GM19025 (cell line): ENCODE data around the gene ATP9A.
"Not testable (repeated sequence)": the region's sequence is repeated elsewhere in the genome, so short reads cannot be mapped to it uniquely, and the experiment has no call there.

Experiments used
- ATAC-seq: cut with Tn5 transposase; IDR thresholded peaks from one replicate; pipeline ENCODE4 v1.9.1; 2021; ENCODE audit warnings: mild to moderate bottlenecking, low read depth, moderate library complexity; ENCODE audit not compliant: unreplicated experiment

ATP9A gene

DNA sequence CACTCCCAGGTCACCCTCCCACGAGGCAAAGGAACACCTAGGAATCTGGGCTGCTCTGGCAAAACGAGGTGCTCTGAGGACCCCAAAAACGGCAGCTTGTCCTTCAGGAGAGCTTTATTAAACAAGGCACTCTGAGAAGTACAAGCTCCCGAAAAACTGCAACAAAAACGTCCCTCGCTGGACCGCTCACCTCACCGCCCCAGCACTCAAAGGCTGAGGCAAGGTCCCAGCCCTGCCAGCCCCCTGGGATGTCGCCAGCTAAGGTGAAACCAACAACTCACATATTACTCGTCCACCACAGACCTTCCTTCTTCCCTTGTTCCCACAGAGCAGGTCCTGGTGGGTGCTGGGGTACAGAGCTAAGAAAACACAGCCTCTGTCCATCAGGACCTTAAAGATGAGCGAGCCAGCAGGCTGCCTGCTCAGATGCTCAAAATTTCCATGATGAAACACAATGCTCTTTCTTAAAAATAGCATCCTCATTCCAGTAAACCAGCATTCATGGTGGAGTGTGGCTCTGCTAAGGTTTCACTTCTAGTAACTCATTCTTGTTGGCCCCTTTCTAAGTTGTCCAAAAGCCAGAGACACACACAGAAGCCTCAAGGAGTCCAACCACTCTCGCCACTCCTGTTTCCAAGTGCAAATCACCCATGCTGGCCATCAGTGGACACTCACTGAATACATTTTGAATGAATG is 35.9 kb downstream of the ATP9A start:
- ATAC-seq, result no peak

DNA sequence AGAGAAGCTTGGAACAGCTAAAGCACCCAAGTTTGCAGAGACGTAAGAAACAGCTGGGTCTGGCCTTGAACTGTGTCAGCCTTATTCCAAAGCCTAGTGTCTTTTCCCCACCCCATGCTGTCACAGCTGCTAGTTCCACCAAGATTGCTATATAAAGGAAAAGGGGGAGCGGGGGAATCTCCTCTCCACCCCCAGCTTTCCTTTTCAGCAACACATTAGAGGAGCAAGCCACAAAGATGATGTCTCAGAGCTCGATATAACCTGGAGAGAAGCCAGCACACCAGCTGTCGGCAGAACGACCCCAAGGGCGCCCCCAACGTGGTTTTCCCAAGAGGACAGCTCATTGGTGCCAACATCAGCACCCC is 36.5 kb downstream of the ATP9A start:
- ATAC-seq, result no peak

DNA sequence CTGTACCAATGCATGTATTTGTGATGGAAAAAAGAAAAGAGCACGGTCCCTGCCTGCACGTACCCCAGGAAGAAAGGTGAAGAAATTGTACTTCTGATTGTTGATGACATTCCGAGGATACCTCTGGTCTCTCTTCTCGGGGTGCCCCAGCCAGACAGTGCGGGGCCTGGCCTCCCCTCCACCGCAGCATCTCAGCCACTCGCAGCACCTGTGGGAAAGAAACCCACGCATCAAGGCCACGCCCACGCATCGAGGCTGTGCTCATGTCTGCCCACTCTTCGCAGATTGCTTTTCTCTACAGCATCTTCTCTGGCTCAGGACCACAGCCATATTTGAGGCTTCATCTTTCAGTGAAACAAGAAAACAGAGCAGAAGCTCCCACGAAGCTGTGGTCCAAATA is 38.4 kb downstream of the ATP9A start:
- ATAC-seq, result no peak

DNA sequence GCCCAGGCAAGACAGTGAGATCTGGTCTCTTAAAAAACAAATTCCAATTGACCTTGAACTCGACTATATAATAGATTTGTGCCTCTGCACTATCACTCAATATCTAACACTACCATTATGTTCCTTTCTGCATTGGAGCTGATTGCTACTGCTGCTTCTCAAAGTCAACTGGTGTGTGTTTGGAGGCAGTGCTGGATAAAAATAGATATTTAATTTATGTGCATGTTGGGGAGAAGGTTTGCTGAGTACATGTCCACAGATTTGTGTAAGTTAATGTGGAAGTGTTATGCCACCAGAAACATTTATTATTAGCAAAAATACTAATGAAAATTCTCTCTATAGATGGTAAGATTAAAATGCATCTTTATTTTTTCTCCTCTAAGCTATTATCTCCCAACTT is 39.5 kb downstream of the ATP9A start:
- no peak for ATAC-seq

DNA sequence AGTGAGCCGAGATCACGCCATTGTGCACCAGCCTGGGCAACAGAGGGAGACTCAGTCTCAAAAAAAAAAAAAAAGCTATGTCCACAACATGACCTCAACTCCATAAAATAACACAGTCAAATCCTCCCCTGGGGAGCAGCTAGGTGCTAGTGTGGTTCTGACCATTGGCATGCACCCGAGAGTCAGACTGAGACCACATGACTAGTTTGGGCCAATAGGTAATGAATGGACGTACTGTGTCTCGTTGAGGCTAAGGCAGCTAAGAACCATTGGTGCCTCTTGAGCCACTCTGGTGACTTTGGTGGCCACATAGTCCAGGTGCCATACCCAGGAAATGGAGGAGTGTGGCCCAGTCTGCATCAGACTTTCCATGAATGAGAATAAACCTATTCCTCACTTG is 40.3 kb downstream of the ATP9A start:
- no peak for ATAC-seq

DNA sequence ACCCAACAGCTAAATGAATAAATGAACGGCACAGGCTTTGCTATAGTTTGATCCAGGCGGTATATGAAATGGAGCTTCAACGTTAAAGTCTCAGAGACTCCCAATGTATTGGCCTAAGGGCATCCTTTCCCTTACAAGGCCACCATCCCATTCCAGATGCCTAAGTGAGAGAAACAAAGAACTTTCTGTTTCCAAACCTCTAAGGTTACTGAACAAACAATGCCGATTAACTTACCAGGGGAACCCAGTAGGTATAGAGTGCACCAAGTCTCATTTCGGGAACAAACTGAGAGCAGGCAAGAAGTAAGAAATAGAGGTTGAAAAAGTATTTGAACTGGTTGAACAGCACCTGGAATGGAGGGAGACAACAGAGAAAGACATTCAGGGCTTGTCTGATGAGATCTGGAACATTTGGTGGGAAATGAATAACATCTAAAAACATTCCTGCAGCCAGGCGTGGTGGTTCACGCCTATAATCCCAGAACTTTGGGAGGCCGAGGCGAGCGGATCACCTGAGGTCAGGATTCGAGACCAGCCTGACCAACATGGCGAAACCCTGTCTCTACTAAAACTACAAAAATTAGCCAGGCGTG is 42.5 kb downstream of the ATP9A start:
- ATAC-seq, result no peak

DNA sequence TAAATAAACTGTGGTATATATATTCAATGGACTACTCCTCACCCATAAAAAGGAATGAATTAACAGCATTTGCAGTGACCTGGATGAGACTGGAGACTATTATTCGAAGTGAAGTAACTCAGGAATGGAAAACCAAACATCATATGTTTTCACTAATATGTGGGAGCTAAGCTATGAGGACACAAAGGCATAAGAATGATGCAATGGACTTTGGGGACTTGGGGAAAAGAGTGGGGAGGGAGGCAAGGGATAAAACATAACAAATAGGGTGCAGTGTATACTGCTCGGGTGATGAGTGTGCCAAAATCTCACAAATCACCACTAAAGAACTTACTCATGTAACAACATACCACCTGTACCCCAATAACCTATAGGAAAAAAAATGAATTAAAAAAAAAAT is 45.2 kb downstream of the ATP9A start:
- not testable (repeated sequence) for ATAC-seq

DNA sequence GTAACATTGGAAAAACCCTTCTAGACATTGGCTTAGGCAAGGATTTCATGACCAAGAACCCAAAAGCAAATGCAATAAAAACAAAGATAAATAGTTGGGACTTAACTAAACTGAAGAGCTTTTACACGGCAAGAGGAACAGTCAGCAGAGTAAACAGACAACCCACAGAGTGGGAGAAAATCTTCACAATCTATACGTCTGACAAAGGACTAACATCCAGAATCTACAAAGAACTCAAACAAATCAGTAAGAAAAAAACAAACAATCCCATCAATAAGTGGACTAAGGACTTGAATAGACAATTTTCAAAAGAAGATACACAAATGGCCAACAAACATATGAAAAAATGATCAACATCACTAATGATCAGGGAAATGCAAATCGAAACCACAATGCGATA is 45.9 kb downstream of the ATP9A start:
- not testable (repeated sequence) for ATAC-seq

DNA sequence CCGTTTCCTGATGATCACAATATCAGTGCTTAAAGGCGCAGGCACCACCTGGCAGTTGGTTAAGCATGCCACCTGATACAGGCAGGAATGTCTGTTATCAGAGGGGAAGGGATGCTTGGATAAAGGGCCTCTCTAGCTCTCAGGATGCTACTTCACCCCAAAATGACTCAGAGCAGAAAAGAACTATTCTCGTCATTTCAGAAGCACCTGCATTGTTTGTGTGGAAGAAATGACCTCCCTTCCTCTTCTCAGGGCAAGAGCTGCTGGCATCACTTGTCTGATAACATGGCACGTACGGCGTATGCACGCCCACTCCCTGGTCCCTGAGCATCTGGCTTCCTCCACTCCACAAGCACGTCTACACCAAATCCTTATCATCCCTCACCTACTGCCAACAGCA is 47.3 kb downstream of the ATP9A start:
- ATAC-seq, result no peak

DNA sequence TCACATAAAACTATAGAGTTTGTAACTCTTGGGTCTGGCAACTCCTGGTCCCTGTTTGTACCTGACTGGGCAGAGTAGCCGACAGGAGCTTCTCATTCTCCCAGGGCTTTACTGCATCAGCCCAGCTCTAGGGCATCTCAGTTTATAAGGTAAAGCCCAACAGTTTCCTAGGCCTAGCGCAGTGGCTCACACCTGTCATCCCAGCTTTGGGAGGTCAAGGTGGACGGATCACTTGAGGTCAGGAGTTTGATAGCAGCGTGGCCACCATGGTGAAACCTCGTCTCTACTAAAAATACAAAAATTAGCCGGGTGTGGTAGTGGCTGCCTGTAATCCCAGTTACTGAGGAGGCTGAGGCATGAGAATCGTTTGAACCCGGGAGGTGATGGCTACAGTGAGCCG is 47.8 kb downstream of the ATP9A start:
- ATAC-seq, result no peak

DNA sequence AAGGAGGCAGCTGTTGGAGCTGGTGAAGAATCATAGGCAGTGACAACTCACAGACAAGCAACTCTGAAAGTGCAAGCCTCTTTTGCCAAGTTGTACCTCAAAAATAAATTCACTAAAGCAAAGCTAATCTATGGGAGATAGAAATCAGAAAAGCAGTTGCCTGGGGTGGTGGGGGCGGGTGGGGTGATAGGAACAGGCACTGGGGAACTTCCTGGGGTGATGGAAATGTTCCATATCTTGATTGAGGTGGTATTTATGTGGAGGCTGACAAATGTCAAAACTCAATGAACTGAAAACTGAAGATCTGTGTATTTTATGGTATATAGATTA is 52.4 kb downstream of the ATP9A start:
- ATAC-seq, result no peak

DNA sequence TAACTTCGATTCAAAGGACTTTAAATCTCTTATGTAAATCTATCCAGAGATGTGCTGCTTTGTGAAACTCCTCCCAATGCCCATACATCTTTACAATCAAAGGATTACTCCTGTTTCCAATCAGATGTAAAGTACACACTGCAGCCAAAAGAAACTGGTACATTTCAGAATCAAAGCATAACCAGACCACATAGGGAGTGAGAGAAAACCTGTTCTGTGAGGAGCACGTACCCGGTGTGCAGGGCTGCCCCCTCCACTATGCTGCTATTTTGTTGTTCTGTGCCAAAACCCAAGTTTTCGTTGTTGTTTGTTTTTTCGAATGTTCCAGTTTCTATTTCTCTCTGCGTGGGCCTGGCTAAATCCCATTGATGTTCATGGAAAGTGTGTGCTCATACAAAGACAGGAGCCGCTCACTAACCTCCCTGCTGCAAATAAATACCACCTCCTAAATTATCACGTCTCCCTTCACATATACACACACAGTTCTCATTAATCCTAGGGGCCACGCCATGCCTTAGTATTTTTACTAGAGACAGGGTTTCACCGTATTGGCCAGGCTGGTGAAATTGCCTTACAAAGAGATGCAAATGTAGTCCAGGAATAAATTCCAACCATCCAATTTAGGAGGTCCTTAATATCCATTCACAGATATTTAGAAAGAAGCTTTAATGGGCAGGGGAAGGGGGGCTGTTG is 52.9 kb downstream of the ATP9A start:
- ATAC-seq, result no peak

DNA sequence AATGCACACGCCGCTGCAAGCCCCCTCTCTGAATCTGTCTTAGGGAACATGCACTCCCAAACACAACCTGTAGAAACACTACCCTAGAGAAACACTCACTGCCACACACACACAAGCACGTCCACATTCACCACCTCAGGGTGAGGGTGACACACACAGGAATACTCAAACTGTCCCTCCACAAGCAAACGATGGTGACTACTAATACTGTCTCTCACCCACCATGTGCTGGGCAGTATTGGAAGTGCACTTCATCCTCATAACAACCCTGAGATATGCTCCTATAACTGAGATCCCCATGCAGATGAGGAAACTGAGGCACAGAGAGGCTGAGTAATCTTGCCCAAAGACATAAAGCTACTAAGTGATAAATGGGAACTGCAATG is 55.0 kb downstream of the ATP9A start:
- ATAC-seq, result no peak

DNA sequence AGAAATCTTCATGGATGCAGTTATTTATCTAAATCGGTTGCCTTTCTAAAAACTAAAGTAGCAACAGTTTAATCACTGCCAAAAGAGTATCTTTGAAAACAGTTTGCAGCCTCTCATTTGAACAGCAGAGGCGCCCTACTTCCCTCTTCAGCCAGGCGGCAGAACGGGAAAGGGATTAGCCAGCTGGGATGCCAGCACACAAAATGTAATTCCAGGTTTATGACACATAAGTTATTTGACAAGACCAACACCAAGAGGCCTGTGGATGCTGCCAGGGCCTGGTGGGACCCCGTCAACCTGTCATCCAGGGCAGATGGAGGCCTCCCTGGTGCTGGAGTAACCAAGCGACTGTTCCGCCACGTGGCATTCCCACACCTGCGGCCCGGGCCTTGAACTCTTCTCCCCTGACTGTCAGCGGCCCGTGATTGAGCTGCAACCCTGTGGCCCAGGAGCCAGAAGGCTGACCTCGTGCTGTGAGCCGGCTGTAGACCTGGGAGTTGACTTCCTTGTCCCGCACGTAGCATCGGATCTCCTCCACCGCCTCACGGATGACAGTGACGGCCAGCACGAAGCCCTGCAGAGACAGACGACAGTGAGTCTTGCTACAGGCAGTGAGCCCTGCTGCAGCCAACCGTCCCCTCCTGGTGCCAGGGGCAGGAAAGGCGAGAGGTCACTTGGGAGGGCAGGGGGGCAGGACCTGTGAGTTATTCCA is 55.5 kb downstream of the ATP9A start:
- no peak for ATAC-seq

DNA sequence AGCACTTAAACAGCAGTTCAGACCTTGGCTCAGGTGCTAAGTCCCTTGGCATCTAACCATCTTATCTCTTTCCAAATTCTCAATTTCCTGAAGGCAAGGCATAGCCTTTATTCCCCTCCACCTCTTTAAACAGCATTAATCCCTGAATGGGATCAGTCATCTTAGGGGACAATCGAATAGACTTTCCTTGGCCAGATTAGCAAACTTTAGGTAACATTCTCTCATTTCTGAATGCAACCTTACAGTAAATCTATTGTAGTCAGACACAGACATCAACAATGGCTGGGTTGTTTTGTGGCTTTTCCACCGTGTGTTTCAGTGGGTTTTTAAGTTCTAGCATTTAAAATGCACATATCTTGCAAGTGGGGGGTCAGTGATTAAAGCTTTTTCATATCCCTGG is 56.8 kb downstream of the ATP9A start:
- no peak for ATAC-seq

DNA sequence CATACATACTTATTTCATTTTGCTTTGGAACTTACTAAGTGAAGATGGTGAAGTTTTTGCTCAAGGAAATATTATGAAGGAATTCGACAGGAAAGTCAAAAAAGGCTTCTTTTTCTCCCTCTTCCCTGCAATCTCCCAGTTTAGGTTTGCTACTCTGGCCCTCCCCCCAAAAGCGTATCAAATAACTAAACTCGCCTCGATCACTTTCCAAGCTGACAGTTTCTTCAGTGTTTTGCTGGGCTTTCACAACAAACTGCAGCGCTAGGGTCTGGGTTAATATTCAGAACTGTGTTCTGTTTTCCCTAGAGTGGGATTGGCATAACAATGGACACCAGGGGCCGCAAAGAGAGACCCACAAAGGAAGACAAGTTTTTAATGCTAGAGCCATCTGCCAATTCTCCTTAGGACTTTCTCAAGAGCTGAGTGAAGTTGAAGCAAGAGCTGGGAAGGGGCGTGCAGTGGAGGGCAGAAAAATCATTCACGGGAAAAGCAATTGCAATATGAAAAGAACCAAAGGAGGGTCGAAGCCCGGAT is 57.8 kb downstream of the ATP9A start:
- no peak for ATAC-seq

DNA sequence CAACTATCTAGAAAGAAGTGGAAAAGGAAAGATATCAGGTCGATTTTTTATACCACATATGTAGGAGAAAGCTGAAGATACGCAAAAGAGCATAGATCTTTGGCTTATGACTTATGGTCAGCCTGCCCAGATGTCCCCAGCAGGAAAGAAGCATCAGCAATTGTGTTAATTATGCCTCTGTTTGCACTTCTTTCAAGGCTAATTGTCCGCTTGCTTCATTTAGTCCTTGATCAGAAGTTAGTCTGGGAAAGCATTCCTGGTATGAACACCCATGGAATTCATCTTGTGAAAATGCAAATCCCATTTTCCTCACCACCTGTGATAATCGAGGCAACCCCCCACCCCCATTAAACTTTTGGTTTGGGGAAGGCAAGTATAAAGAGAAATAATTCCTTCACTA is 62.8 kb downstream of the ATP9A start:
- no peak for ATAC-seq

DNA sequence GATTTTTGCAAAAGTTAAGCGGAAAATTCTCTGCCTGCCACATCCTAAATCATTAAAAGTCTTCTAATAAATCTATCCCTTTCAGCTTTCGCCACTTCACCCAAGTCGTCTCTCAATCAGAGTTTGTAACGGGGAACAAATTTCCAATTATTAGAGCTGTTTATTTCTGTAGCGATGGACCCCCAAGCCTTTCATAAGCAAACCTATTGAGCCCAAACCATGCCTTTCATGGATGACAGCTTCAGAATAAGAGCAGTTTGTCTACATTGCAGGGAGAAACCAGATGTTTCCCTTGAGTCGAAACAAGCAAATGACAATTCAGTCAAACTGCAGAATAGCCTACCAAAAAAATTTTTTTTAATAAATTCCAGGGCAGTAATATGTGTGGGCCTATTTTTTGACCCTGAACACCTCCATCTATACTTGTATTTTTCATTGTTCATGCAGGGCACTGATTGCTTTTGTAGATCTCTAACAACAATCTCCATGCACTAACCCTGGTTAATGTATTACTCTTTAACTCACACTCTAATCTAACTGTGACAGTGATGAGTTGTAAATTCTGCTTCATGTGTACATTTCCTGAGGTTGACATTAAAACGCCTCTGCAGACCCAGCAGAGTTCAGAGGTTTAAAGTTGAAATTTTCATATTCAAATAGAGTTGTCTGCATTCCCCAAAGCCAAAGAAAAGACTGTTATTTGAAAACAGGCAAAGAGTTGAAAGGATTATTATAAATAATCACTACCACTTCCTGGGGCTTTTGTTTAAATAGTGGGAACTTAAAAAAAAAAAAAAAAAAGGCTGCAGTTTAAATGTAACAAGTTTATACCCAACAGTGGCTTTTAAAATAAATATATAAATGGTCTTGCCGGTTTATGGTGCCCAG is 64.5 kb downstream of the ATP9A start:
- ATAC-seq, result no peak

DNA sequence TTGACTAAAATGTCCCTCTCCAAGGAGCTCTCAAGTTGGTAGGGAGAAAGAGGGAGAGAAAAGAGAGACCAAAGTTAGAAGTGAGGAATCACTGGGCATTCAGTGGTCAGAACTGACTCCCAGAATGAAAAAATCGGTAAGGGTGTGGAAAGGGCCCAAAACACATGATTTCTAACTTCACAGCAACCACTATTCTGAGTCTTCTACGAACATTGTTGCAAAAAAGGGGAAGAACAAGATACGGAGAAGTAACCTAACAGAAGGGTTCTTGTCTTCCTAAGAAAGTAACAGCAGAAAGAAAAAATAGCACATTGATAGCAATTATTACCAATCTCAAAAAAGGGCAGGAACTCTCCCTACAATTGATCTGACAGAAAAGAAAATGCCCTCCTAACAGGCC is 65.6 kb downstream of the ATP9A start:
- ATAC-seq, result no peak

DNA sequence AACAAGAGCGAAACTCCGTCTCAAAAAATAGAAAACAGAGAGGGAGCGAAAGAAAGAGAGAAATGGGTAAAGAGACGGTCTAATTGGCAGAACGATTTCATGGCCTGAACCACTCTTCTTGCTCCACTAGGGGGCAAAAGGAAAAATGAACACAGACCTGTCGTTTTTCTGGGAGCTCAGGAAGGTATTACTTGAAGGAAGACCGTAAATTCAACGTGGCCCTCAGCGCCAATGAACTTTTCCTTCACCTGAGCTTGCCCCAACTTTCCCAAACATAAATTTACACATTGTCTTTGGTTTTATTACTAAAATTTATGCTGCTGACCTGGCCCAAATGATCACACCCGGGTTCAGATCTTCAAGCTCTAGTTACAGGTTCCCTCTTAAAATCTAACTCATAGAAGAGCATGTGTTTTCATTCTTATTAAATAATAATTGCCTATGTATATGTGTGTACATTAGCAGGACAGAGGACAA is 67.3 kb downstream of the ATP9A start:
- no peak for ATAC-seq
